Right lobe of liver (tissue), 6 donors: ENCODE measurements around the gene ZNF354C. TPM values are rescaled to one million over a fixed set of nuclear protein-coding genes. Genes with fewer than 3 reads are reported as not detected.

Source experiments
- ATAC-seq, 4 donors: fragments of 200-7000 bp; cut with Tn5 transposase; one replicate each; pipeline ENCODE4 v1.9.1; 2020; ENCODE audit warnings: mild to moderate bottlenecking in 4 of 4, moderate library complexity in 4 of 4
- DNase-seq, 3 donors: peaks; one replicate each; pipeline ENCODE4 v3.0.0-alpha.2; 2020
- H3K27ac ChIP-seq, 3 donors: fragments of 200-600 bp; one replicate each; pipeline ENCODE4 v1.8.0; 2022
- H3K27me3 ChIP-seq, 2 donors: fragments of 200-600 bp; one replicate each; pipeline ENCODE4 v1.8.0; 2022
- H3K36me3 ChIP-seq, 4 donors: fragments of 200-600 bp; sonication (generic) in 1 of 4; one replicate each; pipeline versions ENCODE4 v1.5.1 to v1.8.0; 2017 to 2022; ENCODE audit warnings: control low read depth in 1 of 4
- H3K4me1 ChIP-seq, 4 donors: fragments of 200-600 bp; sonication (generic) in 1 of 4; one replicate each; pipeline versions ENCODE4 v1.5.1 to v1.8.0; 2017 to 2022; ENCODE audit warnings: control low read depth in 1 of 4
- H3K4me3 ChIP-seq, 3 donors: fragments of 200-600 bp; one replicate each; pipeline ENCODE4 v1.8.0; 2022
- H3K9me3 ChIP-seq, 4 donors: fragments of 200-600 bp; sonication (generic) in 1 of 4; one replicate each; pipeline versions ENCODE4 v1.5.1 to v1.8.0; 2017 to 2022; ENCODE audit warnings: control low read depth in 1 of 4
- CTCF ChIP-seq, 4 donors: fragments of 200-600 bp in 3 of 4; fragments of 450-650 bp in 1 of 4; IDR thresholded peaks; one replicate each; pipeline versions ENCODE4 v1.5.1 to v1.8.0; 2016 to 2022; ENCODE audit warnings: antibody characterized with exemption in 4 of 4, mild to moderate bottlenecking in 2 of 4
- POLR2A ChIP-seq: fragments of 450-650 bp; IDR thresholded peaks from one replicate; pipeline ENCODE4 v1.6.1; 2017; ENCODE audit warnings: antibody characterized with exemption, mild to moderate bottlenecking
- WGBS: methylation state at CpG from one replicate; pipeline ENCODE4 v1.1.6; 2018; ENCODE audit warnings: low coverage, low lambda C conversion rate; ENCODE audit not compliant: insufficient coverage; ENCODE audit errors: missing lambda C conversion rate; 5-methylcytosine and 5-hydroxymethylcytosine counted together
- intact Hi-C, 2 donors: fragments of 100-400 bp; cut with DNase I; formaldehyde crosslinking; loops; one replicate each; pipeline versions ENCODE4 v1.11.2 to v1.14.1; 2022
- total RNA-seq, 6 experiments: library from RNA; depleted of rRNA in 2 of 6; stranded (reverse); fragments of >200 nt in 2 of 6; fragmentation: NEBNext Ultra II Directional in 3 of 6; extraction: Animal tissue kit (Norgen Biotek cat#: 25700) in 3 of 6; gene quantifications; one replicate each; pipeline versions ENCODE4 v1.1.0 to v1.2.4, GENCODE V29; 2016 to 2023
- donor health status: DM: no; HTN: yes; CAD: no.
- donor health status: DM: no; HTN: no; CAD: no.
- donor health status: DM: no; HTN: no; CAD: no.
- donor health status: DM: no; HTN: yes; CAD: no.
- donor health status: DM: no; HTN: yes; CAD: no.

Gene ZNF354C
- total RNA-seq, 6 experiments from 2014 or later, result 0.81 to 2.4 (median 1.4) TPM

- no peak for TF ChIP-seq CTCF (IDR thresholded peaks at IDR 0.05)
- no peak for TF ChIP-seq POLR2A
- ATAC-seq, result no peak
- Histone ChIP-seq H3K4me3 (no peak overlapping the region), H3K36me3 (no peaks in the 10 kb centered on the region), H3K4me1 (no peaks in the 10 kb centered on the region), H3K9me3 (no peaks in the 10 kb centered on the region), H3K27me3 (no peaks in the 10 kb centered on the region), H3K27ac (no peak overlapping the region)
- DNase-seq, result peak in 1 of 3 donors; percentile 39
- intact Hi-C loops, result no loop called here
- WGBS, result 53% methylated on average over 2 of the region's 19 CpGs
Observed at GRCh38 chr5:179122411-179123108, 62.4 kb downstream of the ZNF354C start.

DNA sequence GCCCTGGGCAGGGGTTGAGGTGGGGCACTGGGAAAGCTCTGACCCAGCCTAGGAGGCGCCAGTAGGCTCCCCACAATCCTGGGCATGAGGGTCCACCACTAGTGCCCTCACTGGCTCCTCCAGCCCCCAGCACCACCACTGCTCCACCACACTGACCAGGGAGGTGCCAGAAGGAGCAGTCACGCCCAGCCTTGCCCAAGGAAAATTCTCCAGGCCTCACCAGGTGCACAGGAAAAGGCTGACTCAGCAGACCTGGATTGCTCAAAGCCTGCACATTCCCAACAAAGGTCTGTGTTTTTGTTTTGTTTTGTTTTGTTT is 62.9 kb downstream of the ZNF354C start:
- Histone ChIP-seq H3K36me3 (no peaks in the 10 kb centered on the region), H3K27me3 (no peaks in the 10 kb centered on the region), H3K9me3 (no peaks in the 10 kb centered on the region), H3K27ac (no peak overlapping the region), H3K4me3 (no peak overlapping the region), H3K4me1 (no peaks in the 10 kb centered on the region)
- WGBS, result 80% methylated on average over 1 of the region's 2 CpGs
- ATAC-seq (no peak), DNase-seq (no peak)
- intact Hi-C loops, result no loop called here
- TF ChIP-seq CTCF (IDR thresholded peaks at IDR 0.05), result no peak
- TF ChIP-seq POLR2A, result no peak

GRCh38 chr5:179123491-179124272 is 63.5 kb downstream of the ZNF354C start:
- ATAC-seq, result no peak
- no peak for TF ChIP-seq CTCF (IDR thresholded peaks at IDR 0.05)
- TF ChIP-seq POLR2A, result no peak
- Histone ChIP-seq H3K4me1 (no peaks in the 10 kb centered on the region), H3K4me3 (no peak overlapping the region), H3K27ac (no peak overlapping the region), H3K27me3 (no peaks in the 10 kb centered on the region), H3K9me3 (no peaks in the 10 kb centered on the region), H3K36me3 (no peaks in the 10 kb centered on the region)
- DNase-seq, result peak in 1 of 3 donors; percentile 26
- intact Hi-C loops, result no loop called here
- 79% methylated on average over 6 of the region's 19 CpGs for WGBS

DNA sequence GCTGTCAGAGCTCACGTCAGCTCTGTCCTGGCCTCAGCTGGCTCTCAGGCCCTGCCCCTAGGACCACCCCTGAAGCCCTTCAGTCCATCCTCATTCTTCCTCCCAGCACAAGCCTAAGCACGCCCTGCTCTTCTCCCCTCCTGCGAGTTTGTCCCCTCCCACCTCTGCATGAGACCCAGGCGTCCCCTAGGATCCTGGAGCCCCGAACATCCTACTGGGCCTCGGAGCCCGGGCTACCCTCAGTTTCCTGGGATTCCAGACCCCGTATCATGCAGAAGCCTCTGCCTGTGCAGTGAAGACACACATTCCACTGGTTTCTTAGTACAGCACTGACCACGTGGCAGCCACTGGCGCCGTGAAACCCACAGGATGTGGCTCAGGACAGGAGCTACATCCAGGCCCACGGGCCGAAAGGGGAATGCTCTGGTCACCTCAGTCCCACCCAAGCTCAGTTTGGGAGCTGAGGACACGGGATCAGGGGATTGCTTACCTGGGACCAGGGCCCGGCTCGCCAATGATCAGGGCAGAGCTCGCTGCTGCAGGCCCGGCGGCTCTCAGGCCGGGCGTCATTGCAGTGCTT is 64.2 kb downstream of the ZNF354C start:
- WGBS, result 79% methylated on average over 9 of the region's 21 CpGs
- Histone ChIP-seq H3K27ac (no peak overlapping the region), H3K9me3 (no peaks in the 10 kb centered on the region), H3K4me1 (no peaks in the 10 kb centered on the region), H3K4me3 (no peak overlapping the region), H3K27me3 (no peaks in the 10 kb centered on the region), H3K36me3 (no peaks in the 10 kb centered on the region)
- intact Hi-C loops, result no loop called here
- TF ChIP-seq POLR2A, result no peak
- no peak for TF ChIP-seq CTCF (IDR thresholded peaks at IDR 0.05)
- DNase-seq (peak in 1 of 3 donors; percentile 28), ATAC-seq (no peak)
